Liver (tissue), 2 donors: ENCODE data around the gene RPL29.

Experiments
- CTCF ChIP-seq: fragments of 150-350 bp; IDR thresholded peaks from 2 replicates; pipeline ENCODE4 v1.5.1; 2017; ENCODE audit warnings: improper control_type of control experiment, low read depth, low read length; ENCODE audit not compliant: missing input control
- FOXA1 ChIP-seq: IDR thresholded peaks from 2 replicates; pipeline ENCODE4 v1.6.1; 2016; ENCODE audit warnings: antibody characterized with exemption
- TF ChIP-seq, protein P1 (sequence below): IDR thresholded peaks from 2 replicates; pipeline ENCODE4 v1.6.1; 2016; ENCODE audit warnings: antibody characterized with exemption
- TF ChIP-seq, protein P2 (sequence below): IDR thresholded peaks from 2 replicates; pipeline ENCODE4 v1.6.1; 2016; ENCODE audit warnings: antibody characterized with exemption
- donor health status: healthy.

- TF ChIP-seq CTCF (no peak), FOXA1 (no peak)
- TF ChIP-seq, protein P1, sequence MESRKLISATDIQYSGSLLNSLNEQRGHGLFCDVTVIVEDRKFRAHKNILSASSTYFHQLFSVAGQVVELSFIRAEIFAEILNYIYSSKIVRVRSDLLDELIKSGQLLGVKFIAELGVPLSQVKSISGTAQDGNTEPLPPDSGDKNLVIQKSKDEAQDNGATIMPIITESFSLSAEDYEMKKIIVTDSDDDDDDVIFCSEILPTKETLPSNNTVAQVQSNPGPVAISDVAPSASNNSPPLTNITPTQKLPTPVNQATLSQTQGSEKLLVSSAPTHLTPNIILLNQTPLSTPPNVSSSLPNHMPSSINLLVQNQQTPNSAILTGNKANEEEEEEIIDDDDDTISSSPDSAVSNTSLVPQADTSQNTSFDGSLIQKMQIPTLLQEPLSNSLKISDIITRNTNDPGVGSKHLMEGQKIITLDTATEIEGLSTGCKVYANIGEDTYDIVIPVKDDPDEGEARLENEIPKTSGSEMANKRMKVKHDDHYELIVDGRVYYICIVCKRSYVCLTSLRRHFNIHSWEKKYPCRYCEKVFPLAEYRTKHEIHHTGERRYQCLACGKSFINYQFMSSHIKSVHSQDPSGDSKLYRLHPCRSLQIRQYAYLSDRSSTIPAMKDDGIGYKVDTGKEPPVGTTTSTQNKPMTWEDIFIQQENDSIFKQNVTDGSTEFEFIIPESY = no peak
- TF ChIP-seq, protein P2, sequence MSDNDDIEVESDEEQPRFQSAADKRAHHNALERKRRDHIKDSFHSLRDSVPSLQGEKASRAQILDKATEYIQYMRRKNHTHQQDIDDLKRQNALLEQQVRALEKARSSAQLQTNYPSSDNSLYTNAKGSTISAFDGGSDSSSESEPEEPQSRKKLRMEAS = no peak
These were observed 9.9 kb upstream of the RPL29 start for GRCh38 chr3:52005571-52005986.
